Endothelial cell of umbilical vein (primary cell): ENCODE measurements around the gene KLK1. TPM values are rescaled to one million over a fixed set of nuclear protein-coding genes. Genes with fewer than 3 reads are reported as not detected.
A peak's percentile ranks its signal among the peaks of the same experiment; 100 is the strongest.

Experiments used
- BruUV-seq: library from RNA; stranded (reverse); fragments of 400-500 nt; replicated peaks from 2 replicates; lab custom pipeline; 2021; lab: Mats Ljungman, UMichigan
- CTCF ChIA-PET: fragments of 300-600, 350-600 bp; sonication (Branson Sonifier 250); formaldehyde crosslinking; loops from one replicate; lab custom pipeline; 2021; ENCODE audit warnings: antibody characterized with exemption, inconsistent platforms; lab: Charles Lee
- POLR2A ChIA-PET: fragments of 300-600, 350-600 bp; sonication (Branson Sonifier 250); formaldehyde crosslinking; loops from one replicate; lab custom pipeline; 2021; ENCODE audit warnings: antibody characterized with exemption, inconsistent platforms; lab: Charles Lee
- DNase-seq: peaks from one replicate; pipeline ENCODE4 v3.0.0-alpha.2; 2011; ENCODE audit warnings: low read depth, low spot score
- FAIRE-seq: peaks from 2 replicates; lab custom pipeline; 2011; peaks lifted over from hg19 to GRCh38; lab: Jason Lieb, UNC
- H2AFZ ChIP-seq: 2 replicates; pipeline ENCODE4 v1.6.0; 2012; ENCODE audit warnings: low read depth, low read length, control low read depth, inconsistent platforms
- H3K27ac ChIP-seq: 2 replicates; pipeline ENCODE4 v1.5.1; 2011; ENCODE audit warnings: low read depth, mild to moderate bottlenecking, control low read depth, low read length, moderate library complexity; ENCODE audit not compliant: insufficient read depth
- H3K27me3 ChIP-seq, 2 experiments: 2 replicates each; pipeline versions ENCODE4 v1.6.0 to v1.6.1; 2011; ENCODE audit warnings: low read length in 2 of 2, mixed read lengths in 1 of 2; ENCODE audit not compliant: control insufficient read depth in 2 of 2, insufficient read depth in 2 of 2
- H3K36me3 ChIP-seq, 2 experiments: 2 replicates in 1 of 2; 3 replicates in 1 of 2; pipeline ENCODE4 v1.5.1; 2011; ENCODE audit warnings: low read length in 2 of 2, mild to moderate bottlenecking in 1 of 2, moderate library complexity in 1 of 2; ENCODE audit not compliant: control insufficient read depth in 2 of 2, insufficient read depth in 2 of 2; ENCODE audit errors: extremely low read depth in 1 of 2
- H3K4me1 ChIP-seq: 3 replicates; pipeline ENCODE4 v1.5.1; 2011; ENCODE audit warnings: mild to moderate bottlenecking, low read length; ENCODE audit not compliant: control insufficient read depth, insufficient read depth; ENCODE audit errors: extremely low read depth
- H3K4me2 ChIP-seq: 2 replicates; pipeline ENCODE4 v1.6.1; 2011; ENCODE audit warnings: low read length, control low read depth, mixed read lengths; ENCODE audit not compliant: insufficient read depth
- H3K4me3 ChIP-seq, 3 experiments: fragments of 200-600 bp in 1 of 3; sonication (generic), shearing (Covaris generic) in 1 of 3; replicated peaks in 1 of 3; 2 replicates each; pipeline ENCODE4 v1.5.1; 2011 to 2016; ENCODE audit warnings: control low read depth in 3 of 3, low read length in 3 of 3, mild to moderate bottlenecking in 2 of 3, inconsistent platforms in 1 of 3, low read depth in 1 of 3, moderate library complexity in 1 of 3; ENCODE audit not compliant: insufficient read depth in 1 of 3
- H3K79me2 ChIP-seq: 2 replicates; pipeline ENCODE4 v1.6.0; 2012; ENCODE audit warnings: low read length, inconsistent platforms; ENCODE audit not compliant: control insufficient read depth, insufficient read depth
- H3K9ac ChIP-seq: replicated peaks from 2 replicates; pipeline ENCODE3; 2011; ENCODE audit warnings: low read length, control low read depth; ENCODE audit not compliant: insufficient read depth; ENCODE audit errors: extremely low read depth
- H3K9me1 ChIP-seq: replicated peaks from 3 replicates; pipeline ENCODE4 v1.6.0; 2011; ENCODE audit warnings: mild to moderate bottlenecking, low read length; ENCODE audit not compliant: control insufficient read depth, insufficient read depth; ENCODE audit errors: extremely low read depth
- H3K9me3 ChIP-seq: replicated peaks from 2 replicates; pipeline ENCODE4 v1.5.1; 2012; ENCODE audit warnings: low read length, inconsistent platforms; ENCODE audit not compliant: control insufficient read depth, insufficient read depth
- H4K20me1 ChIP-seq: replicated peaks from 2 replicates; pipeline ENCODE3; 2011; ENCODE audit warnings: mild to moderate bottlenecking, low read length; ENCODE audit not compliant: control insufficient read depth, insufficient read depth; ENCODE audit errors: extremely low read depth
- EZH2 ChIP-seq: IDR thresholded peaks from 2 replicates; pipeline ENCODE4 v1.6.1; 2012; ENCODE audit warnings: borderline replicate concordance, low read depth, mild to moderate bottlenecking, moderate library complexity, low read length, inconsistent platforms; ENCODE audit not compliant: severe bottlenecking
- FOS ChIP-seq: IDR thresholded peaks from 2 replicates; pipeline ENCODE4 v1.6.1; 2011; ENCODE audit warnings: mild to moderate bottlenecking, low read length, moderate library complexity, borderline replicate concordance; ENCODE audit not compliant: insufficient read depth
- GATA2 ChIP-seq: IDR thresholded peaks from 2 replicates; pipeline ENCODE4 v1.7.0; 2011; ENCODE audit warnings: low read depth, mild to moderate bottlenecking, moderate library complexity, mixed read lengths, low read length; ENCODE audit not compliant: insufficient read length, insufficient read depth
- JUN ChIP-seq: IDR thresholded peaks from 2 replicates; pipeline ENCODE4 v1.6.1; 2011; ENCODE audit warnings: borderline replicate concordance, low read depth; ENCODE audit not compliant: insufficient read length, insufficient read depth
- MYC ChIP-seq: IDR thresholded peaks from one replicate; pipeline ENCODE4 v1.6.1; 2011; ENCODE audit warnings: mild to moderate bottlenecking, low read depth, low read length
- POLR2A ChIP-seq: IDR thresholded peaks from 2 replicates; pipeline ENCODE4 v1.6.1; 2012; ENCODE audit warnings: low read depth, mild to moderate bottlenecking, control low read depth, low read length
- POLR2AphosphoS5 ChIP-seq: IDR thresholded peaks from 2 replicates; pipeline ENCODE4 v1.6.1; 2012; ENCODE audit warnings: low read depth, mild to moderate bottlenecking, control low read depth, low read length, moderate library complexity; ENCODE audit not compliant: insufficient read depth
- dilution Hi-C: fragments of 300-500 bp; cut with MboI; formaldehyde crosslinking; loops from one replicate; pipeline ENCODE4 v1.15.0; 2019; ENCODE audit warnings: low sequenced_read_pairs; ENCODE audit not compliant: extremely low pct_ligation_motif_present
- intact Hi-C: fragments of 100-400 bp; cut with micrococcal nuclease; formaldehyde crosslinking; loops from one replicate; pipeline ENCODE4 v1.10.0; 2022
- polyA plus RNA-seq, 4 experiments: library from polyadenylated mRNA; depleted of rRNA in 3 of 4; stranded (reverse) in 3 of 4; unstranded in 1 of 4; fragments of >200 nt; gene quantifications; 2 replicates each; pipeline versions ENCODE4 v1.2.1 to v1.2.3, GENCODE V29; 2011 to 2012; ENCODE audit warnings: missing spikeins in 1 of 4
- total RNA-seq: library from RNA; stranded (reverse); gene quantifications from 2 replicates; pipeline ENCODE4 v1.2.3, GENCODE V29; 2021
- TF ChIP-seq, protein P1 (sequence below): IDR thresholded peaks from 2 replicates; pipeline ENCODE4 v1.6.1; 2011; ENCODE audit not compliant: insufficient read depth, insufficient read length

The KLK1 gene
- total and polyA plus RNA-seq, 2 donors (not counting 3 experiments of a cell fraction or from before 2014, with no cell fraction given) = 0.08 TPM; not detected in 1

DNA sequence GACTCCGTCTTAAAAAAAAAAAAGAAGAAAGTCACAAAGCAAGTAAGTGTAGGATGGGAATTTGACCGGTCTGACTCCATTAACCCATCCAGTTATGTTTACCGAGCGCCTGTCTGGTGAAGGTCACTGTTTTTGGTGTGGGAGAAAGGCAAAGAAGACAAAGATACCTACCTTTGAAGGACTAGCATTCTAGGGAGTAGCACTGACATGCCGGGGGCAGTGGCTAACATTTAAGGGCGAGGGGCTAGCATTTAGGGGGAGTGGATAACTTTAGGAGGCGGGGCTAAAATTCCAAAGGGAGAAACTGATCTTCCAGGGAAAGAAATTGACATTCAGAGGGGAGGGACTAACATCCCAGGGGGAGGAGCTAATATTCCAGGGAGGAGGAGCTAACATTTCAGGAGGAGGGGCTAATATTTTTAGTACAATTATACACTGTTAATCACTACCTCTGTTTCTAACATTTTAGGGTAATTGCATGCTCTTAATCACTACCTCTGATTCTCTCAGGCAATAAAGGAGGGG, 44.6 kb downstream of the KLK1 start:
- Histone ChIP-seq H3K4me3 (no peak overlapping the region), H2AFZ (no peak overlapping the region), H3K36me3 (no peaks in the 10 kb centered on the region), H3K4me1 (no peaks in the 10 kb centered on the region), H4K20me1 (no peaks in the 10 kb centered on the region), H3K27me3 (peaks cover 26 to 29% of the 10 kb centered on the region in 2 experiments), H3K9me3 (no peaks in the 10 kb centered on the region), H3K27ac (no peak overlapping the region), H3K4me2 (no peak overlapping the region), H3K9me1 (no peaks in the 10 kb centered on the region), H3K9ac (no peak overlapping the region), H3K79me2 (no peaks in the 10 kb centered on the region)
- intact Hi-C loops (no loop called here), dilution Hi-C loops (no loop called here)
- ChIA-PET POLR2A (no interaction called here), CTCF (interaction anchor here (1.0 to 7.3 kb wide), 4 partner anchors 54 to 242 kb away, joined by 4 to 116 read pairs (median 15); no protein-coding TSS in a partner anchor)
- no peak for FAIRE-seq
- TF ChIP-seq POLR2A = no peak
- TF ChIP-seq, protein P1, sequence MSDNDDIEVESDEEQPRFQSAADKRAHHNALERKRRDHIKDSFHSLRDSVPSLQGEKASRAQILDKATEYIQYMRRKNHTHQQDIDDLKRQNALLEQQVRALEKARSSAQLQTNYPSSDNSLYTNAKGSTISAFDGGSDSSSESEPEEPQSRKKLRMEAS = no peak
- no peak for TF ChIP-seq FOS
- TF ChIP-seq JUN = no peak
- TF ChIP-seq GATA2 = no peak
- no peak for TF ChIP-seq MYC
- TF ChIP-seq POLR2AphosphoS5 = no peak
- DNase-seq = no peak
- no TSS peak for BruUV-seq

DNA sequence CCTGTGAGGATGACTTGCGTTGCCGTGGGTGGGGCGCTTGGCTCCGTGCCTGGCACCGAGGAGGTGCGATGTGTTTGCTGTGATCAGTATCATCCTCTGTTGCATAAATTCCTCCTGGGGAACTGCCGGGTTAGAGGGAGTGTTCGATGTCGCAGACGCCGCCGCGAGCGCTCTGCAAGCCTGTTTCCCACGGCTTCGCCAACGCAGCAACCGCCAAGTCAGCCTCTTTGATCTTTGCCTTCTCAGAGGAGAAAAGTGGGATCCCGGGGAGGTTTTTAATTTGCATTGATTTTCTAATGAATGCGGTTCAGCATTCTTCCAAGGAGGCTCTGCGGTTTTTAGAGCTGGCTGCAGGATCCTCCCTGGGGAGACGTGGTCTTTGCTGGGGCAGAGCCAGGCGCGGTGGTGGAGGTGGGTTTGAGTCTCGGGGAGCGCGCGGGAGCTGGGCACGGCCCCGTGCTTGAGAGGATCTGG, 45.7 kb downstream of the KLK1 start:
- POLR2A ChIA-PET = interaction anchor here (0.5 kb wide), 1 partner anchor 58 kb away, joined by 4 read pairs; no protein-coding TSS in a partner anchor

More for the DNA sequence above, 45.7 kb downstream of the KLK1 start:
- CTCF ChIA-PET = interaction anchor here (0.5 to 3.9 kb wide), 7 partner anchors 16 to 409 kb away, joined by 3 to 22 read pairs (median 5); no protein-coding TSS in a partner anchor
- Histone ChIP-seq H3K9ac (no peak overlapping the region), H2AFZ (no peak overlapping the region), H3K36me3 (no peaks in the 10 kb centered on the region), H3K79me2 (no peaks in the 10 kb centered on the region), H3K9me3 (no peaks in the 10 kb centered on the region), H3K27me3 (peaks cover 26 to 29% of the 10 kb centered on the region in 2 experiments), H3K4me1 (no peaks in the 10 kb centered on the region), H3K27ac (no peak overlapping the region), H3K4me2 (no peak overlapping the region), H3K9me1 (no peaks in the 10 kb centered on the region), H3K4me3 (no peak overlapping the region), H4K20me1 (no peaks in the 10 kb centered on the region)
- DNase-seq = no peak
- TF ChIP-seq JUN (no peak), POLR2A (no peak), EZH2 (peak; percentile 48)
- dilution Hi-C loops = no loop called here
- no peak for FAIRE-seq
- no TSS peak for BruUV-seq
- intact Hi-C loops = no loop called here
